H9 (cell line): ENCODE measurements around the gene SRBD1. TPM values are rescaled to one million over a fixed set of nuclear protein-coding genes. Genes with fewer than 3 reads are reported as not detected.

Experiments
- DNase-seq: peaks from one replicate; pipeline ENCODE4 v3.0.0-alpha.2; 2017
- H2AFZ ChIP-seq: one replicate; pipeline ENCODE4 v1.6.1; 2013; ENCODE audit warnings: mild to moderate bottlenecking, low read length, control low read depth, moderate library complexity
- H2AK5ac ChIP-seq: 2 replicates; pipeline ENCODE4 v1.6.1; 2013; ENCODE audit warnings: low read length, control low read depth, mixed read lengths; ENCODE audit not compliant: insufficient read length
- H2BK120ac ChIP-seq: one replicate; pipeline ENCODE4 v1.6.1; 2013; ENCODE audit warnings: low read depth, mild to moderate bottlenecking, low read length, control low read depth, inconsistent platforms; ENCODE audit not compliant: poor library complexity, severe bottlenecking
- H2BK12ac ChIP-seq: 2 replicates; pipeline ENCODE4 v1.6.1; 2013; ENCODE audit warnings: low read length, control low read depth, mixed read lengths, low read depth; ENCODE audit not compliant: insufficient read length
- H2BK15ac ChIP-seq: 2 replicates; pipeline ENCODE4 v1.6.1; 2013; ENCODE audit warnings: low read depth, low read length, control low read depth
- H2BK20ac ChIP-seq: one replicate; pipeline ENCODE4 v1.6.1; 2013; ENCODE audit warnings: low read depth, mild to moderate bottlenecking, low read length, control low read depth, inconsistent platforms; ENCODE audit not compliant: poor library complexity, severe bottlenecking
- H2BK5ac ChIP-seq: 2 replicates; pipeline ENCODE4 v1.6.1; 2013; ENCODE audit warnings: low read length, control low read depth, mixed read lengths; ENCODE audit not compliant: insufficient read length
- H3K14ac ChIP-seq: 2 replicates; pipeline ENCODE4 v1.6.1; 2013; ENCODE audit warnings: low read length, control low read depth; ENCODE audit not compliant: insufficient read depth
- H3K18ac ChIP-seq: 2 replicates; pipeline ENCODE4 v1.6.1; 2013; ENCODE audit warnings: low read depth, mild to moderate bottlenecking, mixed read lengths, low read length, control low read depth; ENCODE audit not compliant: insufficient read length
- H3K23ac ChIP-seq: 2 replicates; pipeline ENCODE4 v1.6.1; 2013; ENCODE audit warnings: low read length, control low read depth, mixed read lengths, low read depth; ENCODE audit not compliant: insufficient read length
- H3K23me2 ChIP-seq: 2 replicates; pipeline ENCODE4 v1.6.1; 2013; ENCODE audit warnings: low read depth, mild to moderate bottlenecking, mixed read lengths, low read length, control low read depth; ENCODE audit not compliant: insufficient read length, poor library complexity, severe bottlenecking
- H3K27ac ChIP-seq: 2 replicates; pipeline ENCODE4 v1.5.1; 2013; ENCODE audit warnings: low read length, control low read depth, mixed read lengths, low read depth; ENCODE audit not compliant: insufficient read length
- H3K27me3 ChIP-seq: 2 replicates; pipeline ENCODE4 v1.6.1; 2013; ENCODE audit warnings: low read length, control low read depth, inconsistent platforms; ENCODE audit not compliant: insufficient read depth
- H3K4ac ChIP-seq: 2 replicates; pipeline ENCODE4 v1.6.1; 2013; ENCODE audit warnings: low read depth, mild to moderate bottlenecking, control low read depth, inconsistent platforms, low read length, moderate library complexity
- H3K4me1 ChIP-seq: 2 replicates; pipeline ENCODE4 v1.6.1; 2013; ENCODE audit warnings: low read length, control low read depth, inconsistent platforms; ENCODE audit not compliant: insufficient read depth
- H3K4me2 ChIP-seq: 2 replicates; pipeline ENCODE4 v1.6.1; 2013; ENCODE audit warnings: low read length, control low read depth, mixed read lengths; ENCODE audit not compliant: insufficient read length, insufficient read depth
- H3K56ac ChIP-seq: 2 replicates; pipeline ENCODE4 v1.6.1; 2013; ENCODE audit warnings: low read depth, mild to moderate bottlenecking, mixed read lengths, low read length, control low read depth; ENCODE audit not compliant: insufficient read length
- H3K79me1 ChIP-seq: 2 replicates; pipeline ENCODE4 v1.6.1; 2013; ENCODE audit warnings: low read depth, mild to moderate bottlenecking, moderate library complexity, low read length, control low read depth, inconsistent platforms; ENCODE audit not compliant: insufficient read depth, poor library complexity, severe bottlenecking
- H3K79me2 ChIP-seq: 2 replicates; pipeline ENCODE4 v1.6.1; 2013; ENCODE audit warnings: low read length, control low read depth, inconsistent platforms; ENCODE audit not compliant: insufficient read depth
- H3K9ac ChIP-seq: 2 replicates; pipeline ENCODE4 v1.6.1; 2013; ENCODE audit warnings: low read length, control low read depth, mixed read lengths; ENCODE audit not compliant: insufficient read length; ENCODE audit errors: extremely low read depth
- H3K9me3 ChIP-seq: one replicate; pipeline ENCODE4 v1.6.1; 2013; ENCODE audit warnings: low read depth, low read length, inconsistent platforms; ENCODE audit not compliant: control insufficient read depth
- H3T11ph ChIP-seq: one replicate; pipeline ENCODE4 v1.6.1; 2013; ENCODE audit warnings: mild to moderate bottlenecking, low read length, control low read depth, inconsistent platforms
- H4K20me1 ChIP-seq: one replicate; pipeline ENCODE4 v1.6.1; 2013; ENCODE audit not compliant: control insufficient read depth, insufficient read length, insufficient read depth
- H4K5ac ChIP-seq: 2 replicates; pipeline ENCODE4 v1.6.1; 2013; ENCODE audit warnings: low read depth, mild to moderate bottlenecking, mixed read lengths, low read length, control low read depth; ENCODE audit not compliant: insufficient read length
- H4K8ac ChIP-seq: replicated peaks from 2 replicates; pipeline ENCODE4 v1.6.1; 2013; ENCODE audit warnings: low read length, control low read depth, mixed read lengths, low read depth; ENCODE audit not compliant: insufficient read length
- H4K91ac ChIP-seq: 2 replicates; pipeline ENCODE4 v1.6.1; 2013; ENCODE audit warnings: low read depth, mild to moderate bottlenecking, moderate library complexity, mixed read lengths, low read length, control low read depth; ENCODE audit not compliant: insufficient read length
- H3K27ac Mint-ChIP-seq, 3 experiments: 2 replicates in 2 of 3; 3 replicates in 1 of 3; pipeline ENCODE4 v1.8.0; 2020 to 2021; ENCODE audit warnings: mixed read lengths in 3 of 3, mild to moderate bottlenecking in 1 of 3, moderate library complexity in 1 of 3
- H3K27me3 Mint-ChIP-seq: 2 replicates; pipeline ENCODE4 v1.8.0; 2021; ENCODE audit warnings: low read depth, mild to moderate bottlenecking, moderate library complexity, mixed read lengths
- H3K36me3 Mint-ChIP-seq, 3 experiments: 2 replicates in 2 of 3; 3 replicates in 1 of 3; pipeline ENCODE4 v1.8.0; 2020 to 2021; ENCODE audit warnings: low read depth in 3 of 3, mixed read lengths in 3 of 3; ENCODE audit not compliant: insufficient read depth in 1 of 3
- H3K4me1 Mint-ChIP-seq, 2 experiments: 2 replicates each; pipeline ENCODE4 v1.8.0; 2020; ENCODE audit warnings: mixed read lengths in 2 of 2
- H3K4me3 Mint-ChIP-seq, 2 experiments: 2 replicates in 1 of 2; 3 replicates in 1 of 2; pipeline ENCODE4 v1.8.0; 2020 to 2021; ENCODE audit warnings: mild to moderate bottlenecking in 2 of 2, mixed read lengths in 2 of 2, moderate library complexity in 1 of 2
- H3K9me3 Mint-ChIP-seq, 2 experiments: 2 replicates in 1 of 2; 3 replicates in 1 of 2; pipeline ENCODE4 v1.8.0; 2020; ENCODE audit warnings: mild to moderate bottlenecking in 2 of 2, mixed read lengths in 2 of 2, moderate library complexity in 1 of 2
- CTCF ChIP-seq: fragments of 200-600 bp; sonication (generic); conservative IDR thresholded peaks from 3 replicates; pipeline ENCODE4 v1.8.0; 2021; ENCODE audit warnings: antibody characterized with exemption, mild to moderate bottlenecking
- WGBS: extraction: QIAGEN DNeasy Blood & Tissue Kit; methylation state at CpG from one replicate; pipeline ENCODE4 v1.1.7; 2013; ENCODE audit warnings: missing lambda C conversion rate, low lambda C conversion rate, mixed read lengths; ENCODE audit not compliant: insufficient read length; ENCODE audit errors: extremely low coverage; 5-methylcytosine and 5-hydroxymethylcytosine counted together
- total RNA-seq: library from RNA; stranded (reverse); gene quantifications from 2 replicates; pipeline ENCODE4 v1.2.1, GENCODE V29; 2021

Gene SRBD1
- total RNA-seq, 1 experiment from 2014 or later = 18.3 TPM

- Histone ChIP-seq H3K4me2 (no peak overlapping the region), H3K23ac (no peak overlapping the region), H3K18ac (no peak overlapping the region), H2BK5ac (no peak overlapping the region), H2BK20ac (no peak overlapping the region), H3K14ac (no peak overlapping the region), H3K27me3 (no peaks in the 10 kb centered on the region), H3K79me2 (no peaks in the 10 kb centered on the region), H3K9ac (no peak overlapping the region), H3K23me2 (no peaks in the 10 kb centered on the region), H2BK120ac (no peak overlapping the region), H3K79me1 (no peaks in the 10 kb centered on the region), H3K9me3 (no peaks in the 10 kb centered on the region), H4K91ac (no peak overlapping the region), H2BK12ac (no peak overlapping the region), H4K20me1 (no peaks in the 10 kb centered on the region), H3K56ac (no peak overlapping the region), H3K27ac (no peak overlapping the region), H2AFZ (no peak overlapping the region), H2BK15ac (no peak overlapping the region), H3T11ph (no peak overlapping the region), H3K4me1 (no peaks in the 10 kb centered on the region; the same call in 1 of the 2 replicates), H3K4ac (no peak overlapping the region), H2AK5ac (no peak overlapping the region), H4K5ac (no peak overlapping the region), H4K8ac (no peak overlapping the region)
- Mint-ChIP-seq H3K4me3 (no peak overlapping the region), H3K27ac (no peak overlapping the region), H3K27me3 (no peaks in the 10 kb centered on the region), H3K4me1 (peaks cover 14 to 18% of the 10 kb centered on the region in 2 experiments), H3K9me3 (no peaks in the 10 kb centered on the region), H3K36me3 (no peaks in the 10 kb centered on the region)
- no CpG with 5 or more reads among the region's 3 CpGs for WGBS
- no peak for TF ChIP-seq CTCF
- DNase-seq = no peak
Observed at GRCh38 chr2:45404807-45405297, 206.2 kb downstream of the SRBD1 start.
